HG02759 (cell line): ENCODE data around the gene GEMIN7.

Source experiments
- ATAC-seq: cut with Tn5 transposase; IDR thresholded peaks from one replicate; pipeline ENCODE4 v1.9.1; 2021; ENCODE audit warnings: mild to moderate bottlenecking, moderate library complexity; ENCODE audit not compliant: unreplicated experiment

The GEMIN7 gene

GRCh38 chr19:45079063-45079910 lies at the start of gene GEMIN7:
Gene GEMIN7 (plus strand): TSS chr19:45079260. CDS start chr19:45090115, 10,855 bp downstream.
- ATAC-seq, result peak; percentile 32

GRCh38 chr19:45030825-45031224 lies 48.2 kb upstream of the GEMIN7 start:
- ATAC-seq, result no peak

GRCh38 chr19:45032421-45032820 lies 46.6 kb upstream of the GEMIN7 start:
- ATAC-seq, result no peak

- no peak for ATAC-seq
Observed at GRCh38 chr19:45035755-45036154, 43.3 kb upstream of the GEMIN7 start.

GRCh38 chr19:45037393-45038169 lies 41.5 kb upstream of the GEMIN7 start:
- no peak for ATAC-seq

- ATAC-seq, result peak; percentile 95
Observed at GRCh38 chr19:45038931-45039893, 39.8 kb upstream of the GEMIN7 start, which contains the start of gene CLASRP. Gene CLASRP (plus strand): TSS chr19:45039045. CDS start chr19:45040213, 1,168 bp downstream.

- ATAC-seq, result no peak
Observed at GRCh38 chr19:45040059-45040771, 38.8 kb upstream of the GEMIN7 start.

- no peak for ATAC-seq
Observed at GRCh38 chr19:45041125-45041524, 37.9 kb upstream of the GEMIN7 start.

- ATAC-seq, result no peak
Observed at GRCh38 chr19:45045671-45046353, 33.2 kb upstream of the GEMIN7 start.

- no peak for ATAC-seq
Observed at GRCh38 chr19:45046355-45046754, 32.7 kb upstream of the GEMIN7 start.

GRCh38 chr19:45047188-45047797 lies 31.8 kb upstream of the GEMIN7 start:
- peak; percentile 57 for ATAC-seq

- no peak for ATAC-seq
Observed at GRCh38 chr19:45049073-45049736, 29.9 kb upstream of the GEMIN7 start.

- ATAC-seq, result no peak
Observed at GRCh38 chr19:45050036-45050435, 29.0 kb upstream of the GEMIN7 start.

GRCh38 chr19:45051929-45052579 lies 27.0 kb upstream of the GEMIN7 start:
- no peak for ATAC-seq

- ATAC-seq, result no peak
Observed at GRCh38 chr19:45056831-45057230, 22.2 kb upstream of the GEMIN7 start.

- no peak for ATAC-seq
Observed at GRCh38 chr19:45057444-45057843, 21.6 kb upstream of the GEMIN7 start.

GRCh38 chr19:45058622-45059159 lies 20.4 kb upstream of the GEMIN7 start:
- no peak for ATAC-seq
